ENCODE results near the gene SMG6. TPM values are rescaled to one million over a fixed set of nuclear protein-coding genes. Genes with fewer than 3 reads are reported as not detected.

Gene SMG6
- total RNA-seq, 8 experiments from 2014 or later: 18.5 to 54.9 (median 30.6) TPM

DNA sequence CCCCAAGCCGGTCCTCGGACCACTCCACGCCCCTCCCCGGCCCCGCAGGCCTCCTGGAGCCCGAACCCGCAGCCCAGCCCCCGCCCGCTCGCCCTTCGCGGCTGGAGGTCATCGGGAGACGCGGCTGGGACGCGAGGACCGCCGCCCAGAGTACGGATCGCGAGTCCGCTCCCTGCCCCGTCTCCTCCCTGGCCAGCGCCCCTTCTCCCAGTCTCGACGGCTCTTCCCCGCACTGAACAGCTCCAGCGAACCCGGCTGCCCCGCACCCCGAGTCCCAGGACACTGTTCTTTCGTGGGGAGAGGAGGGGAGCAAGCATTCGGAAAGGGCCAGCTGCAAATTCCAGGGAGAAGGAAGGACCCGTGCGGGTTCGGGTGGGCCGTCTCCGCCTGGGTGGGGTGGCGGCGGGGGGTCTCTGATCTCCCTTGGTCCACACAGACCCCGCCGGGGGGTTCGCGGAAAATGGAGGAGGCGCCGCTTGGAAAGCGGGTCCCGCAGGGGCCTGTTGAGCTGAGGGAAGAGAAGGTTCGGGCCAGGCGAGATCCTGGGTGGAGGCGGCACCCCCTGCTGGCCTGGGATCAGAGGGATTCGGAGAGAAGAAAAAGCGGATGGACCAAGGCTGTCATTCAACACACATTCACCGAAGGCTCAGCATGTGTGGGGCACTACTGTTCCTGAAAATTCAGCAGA, 277.8 kb downstream of the SMG6 start:
- peak; percentile 15 to 39 (median 28) for ATAC-seq (replicated peaks in 6 of 8)
- WGBS, 10 experiments: 11 to 33% (median 20%) methylated on average over 1 to 3 of the region's 55 CpGs; no CpG with 5 or more reads in 7 of the 10 experiments
- in situ Hi-C loops (cut with MboI; ENCODE audit: low pct_unique_long_range_greater_than_20kb in 2 of 9, low sequenced_read_pairs in 9 of 9, unreplicated experiment in 9 of 9): loop anchor here (5.0 to 25.0 kb wide), 5 partner anchors 111 to 313 kb away; partner anchors contain the start of genes TLCD2 (in 4 of the 9) and WDR81 (in 4 of the 9)
- peak overlapping the region; percentile 57 to 58 for H3K27ac ChIP-seq
- H3K4me1 ChIP-seq (replicated peaks in 1 of 2): peaks cover 26 to 27% of the 10 kb centered on the region in 2 donors
- peak overlapping the region; percentile 39 to 68 (median 54) for H3K4me3 ChIP-seq

GRCh38 chr17:2025220-2025621, 278.4 kb downstream of the SMG6 start, which contains the start of gene RTN4RL1:
Gene RTN4RL1 (minus strand): TSS chr17:2025334. CDS start chr17:2024865, 469 bp downstream.
- in situ Hi-C loops (cut with MboI; ENCODE audit: low pct_unique_long_range_greater_than_20kb in 2 of 9, low sequenced_read_pairs in 9 of 9, unreplicated experiment in 9 of 9): loop anchor here (5.0 to 25.0 kb wide), 5 partner anchors 110 to 313 kb away; partner anchors contain the start of genes TLCD2 (in 4 of the 9) and WDR81 (in 4 of the 9)
- H3K27ac ChIP-seq: peak within 1 kb of the TSS; percentile 57 to 58

GRCh38 chr17:2024572-2025219, 278.9 kb downstream of the SMG6 start:
- ATAC-seq (replicated peaks in 6 of 8): peak; percentile 2 to 14 (median 8)
- H3K4me3 ChIP-seq: peak overlapping the region; percentile 39 to 68 (median 54)
- whole genome bisulfite sequencing, 10 experiments: 0 to 7% (median 1%) methylated on average over 1 to 18 of the region's 73 CpGs; no CpG with 5 or more reads in 6 of the 10 experiments
- peak overlapping the region in 1 of 2 donors; percentile 46 for H3K27ac ChIP-seq
- H3K4me1 ChIP-seq (replicated peaks in 1 of 2): peaks cover 27 to 35% of the 10 kb centered on the region in 2 donors
- in situ Hi-C loops (cut with MboI; ENCODE audit: low pct_unique_long_range_greater_than_20kb in 2 of 9, low sequenced_read_pairs in 9 of 9, unreplicated experiment in 9 of 9): loop anchor here (5.0 to 25.0 kb wide), 5 partner anchors 110 to 312 kb away; partner anchors contain the start of genes TLCD2 (in 4 of the 9) and WDR81 (in 4 of the 9)

More at GRCh38 chr17:2025220-2025621, 278.4 kb downstream of the SMG6 start, which contains the start of gene RTN4RL1:
- no CpG with 5 or more reads among the region's 47 CpGs for WGBS, 10 experiments
- peak; percentile 45 to 67 (median 56) for ATAC-seq (replicated peaks in 6 of 8)
- H3K4me3 ChIP-seq: peak within 1 kb of the TSS; percentile 39 to 68 (median 54)
- H3K4me1 ChIP-seq (replicated peaks in 1 of 2): peaks cover 28 to 32% of the 10 kb centered on the region in 2 donors

DNA sequence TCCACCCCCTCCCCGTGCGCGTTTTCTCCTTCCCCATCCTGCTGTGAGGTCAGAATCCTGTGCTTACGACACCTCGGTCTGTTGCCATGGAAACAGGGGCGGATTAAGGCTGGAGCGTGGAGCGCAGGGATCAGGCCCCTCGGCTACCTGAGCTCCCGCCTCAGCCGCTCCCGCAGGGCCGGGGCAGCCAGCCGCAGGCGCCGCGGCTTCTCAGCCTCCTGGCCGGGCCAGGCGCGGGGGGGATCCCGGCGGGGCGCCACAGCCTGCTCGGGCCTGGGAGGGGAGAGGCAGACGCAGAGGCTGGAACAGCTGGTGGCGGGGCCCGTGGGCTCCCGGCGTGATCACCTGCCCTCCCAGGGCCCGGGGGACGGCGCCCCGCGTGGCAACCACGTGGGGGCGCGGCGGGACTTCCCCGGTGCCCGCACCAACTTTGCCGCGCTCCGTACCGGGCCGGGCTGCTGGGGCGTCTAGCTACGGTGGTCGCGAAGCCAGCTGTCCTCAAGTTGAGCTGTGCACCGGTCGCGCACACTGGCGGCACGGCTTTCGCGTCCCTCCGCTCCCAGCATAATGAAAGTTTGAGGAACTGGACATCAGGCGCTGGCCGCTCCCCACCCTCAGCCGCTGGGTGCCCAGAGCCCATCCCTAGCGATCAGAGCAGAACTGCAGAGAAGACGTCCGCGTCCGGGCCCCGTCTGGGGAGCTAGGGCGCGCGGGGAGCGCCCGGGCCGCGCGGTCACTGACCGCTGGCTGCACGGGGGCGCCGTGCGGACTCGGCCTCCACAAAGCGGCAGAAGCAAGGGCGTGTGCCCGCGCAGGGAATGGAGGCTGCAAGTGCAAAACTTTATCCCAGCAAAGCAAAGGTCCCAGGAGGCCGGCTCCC, 279.7 kb downstream of the SMG6 start:
- in situ Hi-C loops (cut with MboI; ENCODE audit: low pct_unique_long_range_greater_than_20kb in 2 of 9, low sequenced_read_pairs in 9 of 9, unreplicated experiment in 9 of 9): loop anchor here in 5 of 9 experiments (10.0 kb wide), 2 partner anchors 109 to 119 kb away; no protein-coding TSS in a partner anchor
- peaks cover 26 to 40% of the 10 kb centered on the region in 2 donors for H3K4me1 ChIP-seq (replicated peaks in 1 of 2)
- no peak overlapping the region for H3K27ac ChIP-seq
- H3K4me3 ChIP-seq: peak overlapping the region; percentile 39 to 68 (median 54)
- WGBS, 10 experiments: 4 to 20% (median 20%) methylated on average over 1 to 5 of the region's 85 CpGs; no CpG with 5 or more reads in 7 of the 10 experiments
- peak; percentile 3 to 74 (median 66) for ATAC-seq (replicated peaks in 6 of 8)

DNA sequence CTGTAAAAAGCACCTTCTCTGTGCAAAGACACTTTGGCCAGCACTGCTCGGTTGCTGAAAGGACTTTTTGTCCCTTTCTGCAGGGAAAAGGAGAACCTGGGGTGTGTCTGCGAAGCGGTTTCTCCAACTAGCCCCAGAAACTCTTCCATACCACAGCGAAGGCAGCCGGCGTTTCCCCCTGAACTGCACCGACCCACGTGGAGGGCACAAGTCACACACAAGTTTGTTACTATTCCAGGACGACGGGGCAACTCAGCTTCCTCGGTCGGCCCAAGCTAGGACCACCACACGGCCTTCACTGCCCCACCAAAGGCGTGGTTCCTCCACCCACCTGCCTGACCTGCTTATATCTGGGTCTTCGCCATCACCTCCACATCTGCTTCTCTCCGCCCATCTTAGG, 280.3 kb downstream of the SMG6 start:
- Histone ChIP-seq H3K27ac (no peak overlapping the region), H3K4me3 (peak overlapping the region; percentile 4 to 68 (median 49)), H3K4me1 (replicated peaks in 1 of 2) (peaks cover 27 to 39% of the 10 kb centered on the region in 2 donors)
- 20 to 67% (median 51%) methylated on average over 1 to 7 of the region's 16 CpGs; no CpG with 5 or more reads in 3 of the 10 experiments for WGBS, 10 experiments
- in situ Hi-C loops (cut with MboI; ENCODE audit: low pct_unique_long_range_greater_than_20kb in 2 of 9, low sequenced_read_pairs in 9 of 9, unreplicated experiment in 9 of 9): loop anchor here in 5 of 9 experiments (10.0 kb wide), 2 partner anchors 108 to 118 kb away; no protein-coding TSS in a partner anchor
- peak in 5 of 8 experiments; percentile 1 to 10 (median 6) for ATAC-seq (replicated peaks in 6 of 8)

DNA sequence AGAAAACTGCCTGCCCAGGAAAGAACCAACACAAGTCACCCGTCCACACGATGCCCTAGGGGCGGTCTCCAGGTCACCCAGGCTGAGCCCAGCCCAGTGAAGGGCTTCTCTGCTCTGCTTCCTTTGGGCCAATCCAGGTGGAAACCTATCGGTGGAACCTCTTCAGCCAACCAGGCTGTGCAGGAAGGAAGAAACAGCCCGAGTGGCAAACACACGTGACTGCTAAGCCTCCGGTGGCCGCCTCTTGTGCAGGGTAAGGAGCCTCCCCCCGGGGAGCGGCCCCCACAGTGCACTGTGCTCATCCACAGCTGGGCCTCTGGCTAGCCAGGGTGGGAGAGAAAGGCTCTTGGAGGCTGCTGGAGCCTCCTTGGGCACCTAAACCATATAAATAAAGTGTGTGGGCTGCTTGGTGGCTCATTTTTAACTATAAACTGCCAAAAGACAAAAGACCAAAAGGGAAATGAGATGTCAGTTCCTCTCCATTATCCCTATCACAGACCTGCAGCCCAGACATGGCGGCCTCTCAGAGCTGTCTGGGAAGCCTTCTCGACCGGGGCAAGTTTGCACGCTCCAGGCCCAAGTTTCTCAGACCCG, 280.8 kb downstream of the SMG6 start:
- Histone ChIP-seq H3K4me1 (replicated peaks in 1 of 2) (peaks cover 32 to 43% of the 10 kb centered on the region in 2 donors), H3K27ac (no peak overlapping the region), H3K4me3 (no peak overlapping the region)
- WGBS, 10 experiments: 50 to 94% (median 84%) methylated on average over 2 to 7 of the region's 15 CpGs; no CpG with 5 or more reads in 4 of the 10 experiments
- in situ Hi-C loops (cut with MboI; ENCODE audit: low pct_unique_long_range_greater_than_20kb in 2 of 9, low sequenced_read_pairs in 9 of 9, unreplicated experiment in 9 of 9): loop anchor here in 5 of 9 experiments (10.0 kb wide), 2 partner anchors 108 to 118 kb away; no protein-coding TSS in a partner anchor
- no peak for ATAC-seq (replicated peaks in 6 of 8)

DNA sequence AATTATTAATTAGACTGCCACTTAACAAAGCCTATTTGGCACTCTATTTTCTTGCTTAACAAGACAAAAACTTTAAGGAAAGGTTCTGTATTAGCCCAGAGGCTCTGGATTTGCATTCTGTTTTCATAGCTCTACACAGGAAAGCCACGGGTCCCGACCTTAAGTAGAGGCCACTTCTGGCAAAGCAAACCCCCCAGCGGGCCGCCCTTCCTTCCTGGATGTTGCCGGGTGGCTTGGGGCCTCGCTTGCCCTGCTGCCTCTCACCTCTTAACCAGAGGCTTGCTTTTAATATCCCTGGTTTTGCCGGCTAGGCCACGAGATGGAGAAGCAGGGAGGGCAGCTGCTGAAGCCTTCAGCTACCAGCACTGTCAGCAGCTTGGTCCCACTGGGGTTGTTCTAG, 282.9 kb downstream of the SMG6 start:
- H3K4me3 ChIP-seq: no peak overlapping the region
- no peak for ATAC-seq (replicated peaks in 6 of 8)
- peaks cover 49 to 59% of the 10 kb centered on the region in 2 donors for H3K4me1 ChIP-seq (replicated peaks in 1 of 2)
- no peak overlapping the region for H3K27ac ChIP-seq
- WGBS, 10 experiments: 0 to 67% (median 33%) methylated on average over 2 to 4 of the region's 8 CpGs; no CpG with 5 or more reads in 6 of the 10 experiments
- in situ Hi-C loops (cut with MboI; ENCODE audit: low pct_unique_long_range_greater_than_20kb in 2 of 9, low sequenced_read_pairs in 9 of 9, unreplicated experiment in 9 of 9): loop anchor here in 5 of 9 experiments (10.0 kb wide), 2 partner anchors 106 to 116 kb away; no protein-coding TSS in a partner anchor

GRCh38 chr17:2019723-2020122, 283.9 kb downstream of the SMG6 start:
- Histone ChIP-seq H3K4me3 (no peak overlapping the region), H3K4me1 (replicated peaks in 1 of 2) (peaks cover 49 to 58% of the 10 kb centered on the region in 2 donors), H3K27ac (no peak overlapping the region)
- ATAC-seq (replicated peaks in 6 of 8): no peak
- WGBS, 10 experiments: 72 to 100% (median 89%) methylated on average over 2 to 7 of the region's 8 CpGs; no CpG with 5 or more reads in 4 of the 10 experiments
- in situ Hi-C loops (cut with MboI; ENCODE audit: low pct_unique_long_range_greater_than_20kb in 2 of 9, low sequenced_read_pairs in 9 of 9, unreplicated experiment in 9 of 9): loop anchor here in 5 of 9 experiments (10.0 kb wide), 2 partner anchors 105 to 115 kb away; no protein-coding TSS in a partner anchor

DNA sequence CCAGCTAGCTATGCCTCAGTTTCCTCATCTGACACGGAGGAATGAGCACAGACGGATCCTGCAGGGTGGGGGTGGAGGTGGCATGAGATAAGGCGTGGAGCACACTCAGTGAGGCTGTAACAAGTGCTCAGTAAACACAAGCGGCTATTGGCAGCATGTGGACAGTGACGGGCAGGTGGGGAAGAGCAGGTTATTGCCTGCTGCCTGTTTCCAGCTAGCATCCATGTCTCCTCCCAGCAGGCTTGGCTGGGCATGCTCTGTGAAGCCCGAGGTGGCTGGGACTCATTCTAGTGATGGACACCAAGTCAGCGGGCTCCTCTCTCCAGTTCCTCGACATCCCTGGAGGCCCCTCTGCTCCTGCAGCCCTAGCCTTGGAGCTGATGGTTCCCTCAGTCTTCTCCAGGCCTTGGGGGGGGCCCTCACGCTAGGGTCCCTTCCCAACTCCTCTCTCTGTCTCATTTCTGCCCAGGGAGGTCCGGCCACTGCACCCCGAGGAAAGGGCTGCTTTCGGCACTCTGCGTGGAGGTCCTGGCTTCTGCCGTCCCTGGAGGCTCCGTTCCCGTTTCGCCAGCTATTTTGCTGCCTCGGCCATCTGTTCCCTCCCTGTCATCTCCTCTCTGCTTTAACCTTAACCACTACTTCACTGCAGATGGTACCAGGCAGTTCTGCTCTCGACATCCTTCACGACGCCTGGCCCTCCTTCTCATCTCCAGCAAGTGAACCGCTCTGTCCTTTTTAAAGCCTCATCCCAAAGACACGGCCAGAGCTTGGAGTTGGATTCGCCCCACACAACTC, 284.7 kb downstream of the SMG6 start:
- Histone ChIP-seq H3K4me3 (no peak overlapping the region), H3K27ac (no peak overlapping the region), H3K4me1 (replicated peaks in 1 of 2) (peaks cover 49 to 58% of the 10 kb centered on the region in 2 donors)
- 20 to 100% (median 77%) methylated on average over 1 to 20 of the region's 24 CpGs; no CpG with 5 or more reads in 2 of the 10 experiments for WGBS, 10 experiments
- peak in 4 of 8 experiments; percentile 3 to 11 (median 7) for ATAC-seq (replicated peaks in 6 of 8)
- in situ Hi-C loops (cut with MboI; ENCODE audit: low pct_unique_long_range_greater_than_20kb in 2 of 9, low sequenced_read_pairs in 9 of 9, unreplicated experiment in 9 of 9): no loop called here

DNA sequence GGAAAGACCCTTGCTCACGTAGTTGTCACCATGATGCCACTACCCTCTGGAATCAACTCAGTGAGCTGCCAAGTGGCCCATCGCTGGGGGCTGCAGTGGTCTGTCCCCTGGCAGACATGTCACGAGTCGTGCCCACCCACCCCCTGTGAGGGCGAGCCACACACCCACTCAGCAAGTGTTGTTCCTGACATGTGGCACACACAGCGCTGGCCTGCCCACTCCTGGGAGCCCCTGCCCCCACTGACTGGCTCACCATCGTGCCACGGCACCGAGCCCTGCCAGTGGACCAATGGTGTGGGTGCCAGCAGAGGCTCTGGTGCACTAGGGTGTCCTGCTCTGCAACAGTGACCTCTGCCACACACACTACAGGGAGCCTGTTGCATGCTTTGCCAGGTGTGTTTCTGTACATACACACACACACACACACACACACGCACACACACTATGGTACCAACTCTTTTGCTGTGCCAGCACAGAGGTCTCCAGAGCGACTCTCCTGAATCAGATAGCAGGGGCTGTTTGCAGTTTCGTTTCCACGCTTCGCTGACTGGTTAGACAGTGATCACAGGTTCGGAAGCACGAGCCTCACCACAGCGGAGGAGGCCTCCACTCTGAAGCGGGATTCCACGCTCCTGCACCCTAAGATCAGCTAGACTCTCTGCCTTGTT, 286.2 kb downstream of the SMG6 start:
- ATAC-seq (replicated peaks in 6 of 8): peak in 4 of 8 experiments; percentile 13 to 48 (median 42)
- H3K4me3 ChIP-seq: no peak overlapping the region
- in situ Hi-C loops (cut with MboI; ENCODE audit: low pct_unique_long_range_greater_than_20kb in 2 of 9, low sequenced_read_pairs in 9 of 9, unreplicated experiment in 9 of 9): no loop called here

More for the DNA sequence above, 286.2 kb downstream of the SMG6 start:
- H3K4me1 ChIP-seq (replicated peaks in 1 of 2): peaks cover 38 to 48% of the 10 kb centered on the region in 2 donors
- H3K27ac ChIP-seq: no peak overlapping the region
- WGBS, 10 experiments: 52 to 90% (median 82%) methylated on average over 2 to 9 of the region's 19 CpGs; no CpG with 5 or more reads in 4 of the 10 experiments

Measured in motor neuron (in vitro differentiated cells).